ENCODE measurements around the gene NHSL2.

Gene NHSL2

GRCh38 chrX:72020204-72020603, 109.6 kb downstream of the NHSL2 start:
- DNase-seq (ENCODE audit: low spot score): no peak

GRCh38 chrX:72020788-72021187, 110.1 kb downstream of the NHSL2 start:
- DNase-seq (ENCODE audit: low spot score): no peak

GRCh38 chrX:72021975-72022374, 111.3 kb downstream of the NHSL2 start:
- no peak for DNase-seq (ENCODE audit: low spot score)

GRCh38 chrX:72023071-72023470, 112.4 kb downstream of the NHSL2 start:
- no peak for DNase-seq (ENCODE audit: low spot score)

GRCh38 chrX:72025236-72025770, 114.7 kb downstream of the NHSL2 start:
- no peak for DNase-seq (ENCODE audit: low spot score)

GRCh38 chrX:72026341-72027023, 115.8 kb downstream of the NHSL2 start:
- no peak for DNase-seq (ENCODE audit: low spot score)

GRCh38 chrX:72027024-72027913, 116.6 kb downstream of the NHSL2 start:
- no peak for DNase-seq (ENCODE audit: low spot score)

- no peak for DNase-seq (ENCODE audit: low spot score)
Measured at GRCh38 chrX:72027914-72028307, 117.3 kb downstream of the NHSL2 start.

- DNase-seq (ENCODE audit: low spot score): no peak
Measured at GRCh38 chrX:72028701-72029470, 118.2 kb downstream of the NHSL2 start.

GRCh38 chrX:72029483-72030411, 119.1 kb downstream of the NHSL2 start:
- DNase-seq (ENCODE audit: low spot score): no peak

- DNase-seq (ENCODE audit: low spot score): no peak
Measured at GRCh38 chrX:72030431-72030830, 119.8 kb downstream of the NHSL2 start.

GRCh38 chrX:72031118-72031517, 120.5 kb downstream of the NHSL2 start:
- DNase-seq (ENCODE audit: low spot score): no peak

GRCh38 chrX:72031634-72032033, 121.0 kb downstream of the NHSL2 start:
- no peak for DNase-seq (ENCODE audit: low spot score)

- no peak for DNase-seq (ENCODE audit: low spot score)
Measured at GRCh38 chrX:72037601-72038000, 127.0 kb downstream of the NHSL2 start.

- DNase-seq (ENCODE audit: low spot score): no peak
Measured at GRCh38 chrX:72038016-72038415, 127.4 kb downstream of the NHSL2 start.

- no peak for DNase-seq (ENCODE audit: low spot score)
Measured at GRCh38 chrX:72038868-72039267, 128.2 kb downstream of the NHSL2 start.

- no peak for DNase-seq (ENCODE audit: low spot score)
Measured at GRCh38 chrX:72040506-72040905, 129.9 kb downstream of the NHSL2 start.

- DNase-seq (ENCODE audit: low spot score): no peak
Measured at GRCh38 chrX:72041176-72041575, 130.5 kb downstream of the NHSL2 start.

- no peak for DNase-seq (ENCODE audit: low spot score)
Measured at GRCh38 chrX:72041871-72042851, 131.5 kb downstream of the NHSL2 start.

- DNase-seq (ENCODE audit: low spot score): no peak
Measured at GRCh38 chrX:72042852-72043248, 132.2 kb downstream of the NHSL2 start.

Data from putamen (tissue), 1 donor.